C4-2B (cell line): ENCODE results near the gene DENND11.

Experiments used
- H3K27ac ChIP-seq: fragments of 450-650 bp; 2 replicates; pipeline ENCODE4 v1.5.1; 2017
- CTCF ChIP-seq: fragments of 450-650 bp; conservative IDR thresholded peaks from 2 replicates; pipeline ENCODE4 v1.5.1; 2017; ENCODE audit warnings: mild to moderate bottlenecking
- ZFX ChIP-seq: fragments of 450-650 bp; IDR thresholded peaks from 2 replicates; pipeline ENCODE4 v1.6.1; 2017

The DENND11 gene

DNA sequence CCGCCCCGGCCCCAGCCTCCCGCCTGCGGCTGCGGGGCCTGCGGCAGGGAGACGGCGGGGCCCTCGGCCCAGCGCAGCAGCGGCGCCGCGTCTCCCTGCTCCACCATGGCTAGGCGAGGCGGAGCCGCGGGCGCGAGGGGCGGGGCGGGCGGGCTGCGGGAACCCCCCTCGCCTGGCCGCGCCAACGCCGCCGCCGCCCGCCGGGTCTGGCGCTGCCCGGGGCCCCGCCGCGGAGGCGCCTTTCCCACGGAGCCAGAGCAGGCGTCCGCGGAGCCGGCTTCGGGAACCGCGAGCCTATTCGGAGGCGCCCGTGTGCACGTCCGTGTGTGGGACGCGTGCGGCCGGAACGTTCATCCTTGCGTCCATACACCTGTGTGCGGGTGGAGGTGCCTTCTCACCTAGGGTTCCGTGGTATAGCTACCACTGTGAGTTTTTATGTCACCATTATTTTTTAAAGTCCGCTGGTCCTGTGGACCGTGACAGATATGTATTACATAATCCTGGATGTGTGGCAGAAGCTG lies at the start of gene DENND11:
TSS of gene DENND11 (minus strand) at position 120 of the 521 bp plus-strand sequence. CDS start at position 107, 13 bp downstream.
- TF ChIP-seq ZFX (no peak; the same call in 1 of the 2 replicates), CTCF (no peak)
- peak within 1 kb of the TSS; percentile 76 for H3K27ac ChIP-seq

- TF ChIP-seq ZFX (no peak), CTCF (no peak)
- no peak overlapping the region for H3K27ac ChIP-seq
These were observed 46.4 kb upstream of the DENND11 start for GRCh38 chr7:141748396-141748795.

- TF ChIP-seq CTCF (no peak), ZFX (no peak)
- H3K27ac ChIP-seq, result no peak overlapping the region
These were observed 42.2 kb upstream of the DENND11 start for GRCh38 chr7:141744131-141744530.

DNA sequence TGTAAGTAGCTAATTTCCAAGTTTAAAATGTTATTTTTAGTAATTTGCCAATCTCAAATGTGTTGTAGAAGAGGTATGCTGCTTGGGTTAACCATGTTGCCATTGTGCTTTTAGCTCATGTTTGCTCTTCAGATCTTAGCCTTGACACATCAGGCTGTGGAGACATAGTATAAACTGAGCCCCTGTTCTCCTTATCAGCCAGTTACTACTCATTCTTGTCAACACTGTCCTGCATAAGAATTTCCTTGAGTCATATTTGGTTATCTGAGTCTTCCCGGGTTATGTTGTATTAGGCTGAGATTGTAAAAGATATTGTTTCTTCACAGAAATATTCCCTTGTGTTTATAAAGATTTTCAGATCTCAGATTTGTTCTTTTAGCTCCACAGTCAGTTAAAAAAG lies 40.3 kb upstream of the DENND11 start:
- TF ChIP-seq ZFX, result no peak
- no peak for TF ChIP-seq CTCF
- no peak overlapping the region for H3K27ac ChIP-seq

DNA sequence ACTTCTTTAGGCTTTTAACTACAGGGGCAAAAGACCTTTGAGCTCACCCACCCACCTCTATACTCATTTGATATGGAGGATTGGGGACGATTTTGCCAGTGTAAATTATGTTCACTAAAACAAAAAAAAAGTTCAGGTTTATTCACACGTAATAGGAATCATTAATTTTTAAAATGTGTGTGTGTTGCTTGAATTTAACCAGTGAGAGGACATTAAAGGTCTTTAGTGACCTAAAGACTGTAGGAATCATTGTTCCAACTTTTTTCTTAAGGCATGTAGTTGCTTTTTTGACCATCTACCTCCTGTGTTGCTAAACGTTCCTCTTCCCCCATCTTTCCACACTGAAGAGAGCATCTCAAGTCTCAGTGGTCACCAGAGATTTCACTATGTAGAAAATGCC lies 37.3 kb upstream of the DENND11 start:
- no peak overlapping the region for H3K27ac ChIP-seq

GRCh38 chr7:141738592-141739013 lies 36.6 kb upstream of the DENND11 start:
- TF ChIP-seq ZFX, result no peak
- TF ChIP-seq CTCF, result no peak
- H3K27ac ChIP-seq, result peak overlapping the region; percentile 82

More for the DNA sequence above, 37.3 kb upstream of the DENND11 start:
- TF ChIP-seq CTCF, result no peak
- no peak for TF ChIP-seq ZFX

GRCh38 chr7:141737836-141738591 lies 36.0 kb upstream of the DENND11 start, which contains the start of gene SSBP1:
TSS of gene SSBP1 (plus strand) at chr7:141738358. CDS start at chr7:141739167, 809 bp downstream.
- TF ChIP-seq CTCF (peak; percentile 98), ZFX (no peak)
- H3K27ac ChIP-seq, result peak within 1 kb of the TSS; percentile 82
